Transverse colon (tissue), 3 donors: Measurements from ENCODE around the gene PPRC1.

ENCODE experiments used
- POLR2A ChIP-seq: fragments of 450-650 bp; IDR thresholded peaks from one replicate; pipeline ENCODE4 v1.6.1; 2016; ENCODE audit warnings: antibody characterized with exemption, mild to moderate bottlenecking, moderate library complexity
- TF ChIP-seq, protein P1 (sequence below), 5 experiments: fragments of 200-600 bp in 3 of 5; fragments of 450-650 bp in 2 of 5; sonication (generic) in 3 of 5; IDR thresholded peaks; 1 replicate in 2 of 5; 2 replicates in 3 of 5; pipeline ENCODE4 v1.5.1; 2016 to 2017; ENCODE audit warnings: antibody characterized with exemption in 5 of 5, inconsistent platforms in 3 of 5, mild to moderate bottlenecking in 2 of 5, moderate library complexity in 1 of 5

DNA sequence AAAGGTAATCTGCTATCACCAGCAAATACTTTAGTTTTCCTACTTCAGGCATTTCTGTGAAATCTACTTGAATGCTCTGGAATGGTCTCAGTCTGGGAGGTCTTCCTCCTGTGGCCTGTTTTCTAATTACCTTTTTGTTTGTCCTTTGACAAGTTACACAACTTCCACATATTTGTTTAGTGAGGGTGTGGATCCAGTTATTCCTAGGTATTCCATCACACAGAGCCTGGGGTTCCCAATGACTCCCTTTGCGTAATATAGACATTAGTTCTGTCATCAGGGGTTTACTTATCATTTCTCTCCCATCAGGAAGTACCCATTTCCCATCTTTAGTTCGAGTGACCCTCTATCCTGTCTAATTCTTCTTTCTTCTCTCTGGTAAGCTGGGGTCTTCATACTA is 65.2 kb downstream of the PPRC1 start:
- TF ChIP-seq, protein P1, sequence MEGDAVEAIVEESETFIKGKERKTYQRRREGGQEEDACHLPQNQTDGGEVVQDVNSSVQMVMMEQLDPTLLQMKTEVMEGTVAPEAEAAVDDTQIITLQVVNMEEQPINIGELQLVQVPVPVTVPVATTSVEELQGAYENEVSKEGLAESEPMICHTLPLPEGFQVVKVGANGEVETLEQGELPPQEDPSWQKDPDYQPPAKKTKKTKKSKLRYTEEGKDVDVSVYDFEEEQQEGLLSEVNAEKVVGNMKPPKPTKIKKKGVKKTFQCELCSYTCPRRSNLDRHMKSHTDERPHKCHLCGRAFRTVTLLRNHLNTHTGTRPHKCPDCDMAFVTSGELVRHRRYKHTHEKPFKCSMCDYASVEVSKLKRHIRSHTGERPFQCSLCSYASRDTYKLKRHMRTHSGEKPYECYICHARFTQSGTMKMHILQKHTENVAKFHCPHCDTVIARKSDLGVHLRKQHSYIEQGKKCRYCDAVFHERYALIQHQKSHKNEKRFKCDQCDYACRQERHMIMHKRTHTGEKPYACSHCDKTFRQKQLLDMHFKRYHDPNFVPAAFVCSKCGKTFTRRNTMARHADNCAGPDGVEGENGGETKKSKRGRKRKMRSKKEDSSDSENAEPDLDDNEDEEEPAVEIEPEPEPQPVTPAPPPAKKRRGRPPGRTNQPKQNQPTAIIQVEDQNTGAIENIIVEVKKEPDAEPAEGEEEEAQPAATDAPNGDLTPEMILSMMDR (IDR thresholded peaks at IDR 0.05) = no peak
- TF ChIP-seq POLR2A = no peak
